ENCODE data around the gene MXI1. TPM values are rescaled to one million over a fixed set of nuclear protein-coding genes. Genes with fewer than 3 reads are reported as not detected.
"Not testable (repeated sequence)": the region's sequence is repeated elsewhere in the genome, so short reads cannot be mapped to it uniquely, and the experiment has no call there.

MXI1 gene
- total RNA-seq, 1 experiment from 2014 or later = 12.1 TPM

DNA sequence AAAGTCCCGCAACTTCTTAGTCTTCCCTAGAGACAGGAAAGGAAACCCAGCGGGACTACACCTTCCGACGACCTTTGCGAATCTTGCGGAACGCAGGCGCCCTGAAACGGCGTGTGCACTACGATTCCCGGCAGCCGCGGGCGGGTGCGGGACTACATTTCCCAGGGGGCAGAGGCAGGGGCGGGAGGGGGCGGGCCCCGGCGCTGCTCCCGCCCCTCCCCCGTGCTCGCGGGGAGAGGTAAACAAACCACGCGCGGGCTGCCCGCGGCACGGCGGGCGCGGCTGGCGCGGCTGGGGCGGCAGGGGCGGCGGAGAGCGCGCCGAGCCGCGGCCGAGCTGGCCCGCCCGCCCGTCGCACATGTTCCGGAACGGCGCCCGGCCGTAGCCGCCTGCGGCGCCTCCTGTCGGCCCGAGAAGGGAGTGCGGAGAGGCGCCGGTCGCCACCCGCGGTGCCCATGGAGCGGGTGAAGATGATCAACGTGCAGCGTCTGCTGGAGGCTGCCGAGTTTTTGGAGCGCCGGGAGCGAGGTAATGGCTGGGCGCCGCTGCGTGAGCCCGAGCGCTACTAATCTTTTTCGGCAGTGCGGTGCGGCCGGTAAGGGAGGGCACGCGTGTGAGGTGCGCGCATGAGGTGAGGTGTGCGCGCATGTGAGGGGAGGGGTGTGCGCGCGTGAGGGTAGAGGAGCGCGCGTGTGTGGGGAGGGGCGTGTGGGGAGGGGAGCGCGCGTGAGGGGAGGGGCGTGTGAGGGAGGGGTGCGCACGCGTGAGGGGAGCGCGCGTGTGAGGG is 18.5 kb downstream of the MXI1 start:
- peak; percentile 95 for DNase-seq (ENCODE audit: low spot score)
- in situ Hi-C loops (cut with HindIII; ENCODE audit: low sequenced_read_pairs) = no loop called here

DNA sequence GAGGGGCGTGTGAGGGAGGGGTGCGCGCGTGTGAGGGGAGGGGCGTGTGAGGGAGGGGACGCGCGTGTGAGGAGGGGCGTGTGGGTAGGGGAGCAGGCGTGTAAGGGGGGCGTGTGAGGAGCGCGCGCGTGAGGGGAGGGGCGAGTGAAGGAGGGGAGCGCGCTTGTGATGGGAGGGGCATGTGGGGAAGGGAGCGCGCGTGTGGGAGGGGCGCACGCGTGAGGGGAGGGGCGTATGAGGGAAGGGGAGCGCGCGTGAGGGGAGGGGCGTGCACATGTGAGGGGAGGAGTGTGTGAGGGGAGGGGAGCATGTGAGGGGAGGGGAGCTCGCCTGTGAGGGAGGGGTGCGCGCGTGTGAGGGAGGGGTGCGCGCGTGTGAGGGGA is 19.1 kb downstream of the MXI1 start:
- in situ Hi-C loops (cut with HindIII; ENCODE audit: low sequenced_read_pairs) = no loop called here
- peak; percentile 83 for DNase-seq (ENCODE audit: low spot score)

DNA sequence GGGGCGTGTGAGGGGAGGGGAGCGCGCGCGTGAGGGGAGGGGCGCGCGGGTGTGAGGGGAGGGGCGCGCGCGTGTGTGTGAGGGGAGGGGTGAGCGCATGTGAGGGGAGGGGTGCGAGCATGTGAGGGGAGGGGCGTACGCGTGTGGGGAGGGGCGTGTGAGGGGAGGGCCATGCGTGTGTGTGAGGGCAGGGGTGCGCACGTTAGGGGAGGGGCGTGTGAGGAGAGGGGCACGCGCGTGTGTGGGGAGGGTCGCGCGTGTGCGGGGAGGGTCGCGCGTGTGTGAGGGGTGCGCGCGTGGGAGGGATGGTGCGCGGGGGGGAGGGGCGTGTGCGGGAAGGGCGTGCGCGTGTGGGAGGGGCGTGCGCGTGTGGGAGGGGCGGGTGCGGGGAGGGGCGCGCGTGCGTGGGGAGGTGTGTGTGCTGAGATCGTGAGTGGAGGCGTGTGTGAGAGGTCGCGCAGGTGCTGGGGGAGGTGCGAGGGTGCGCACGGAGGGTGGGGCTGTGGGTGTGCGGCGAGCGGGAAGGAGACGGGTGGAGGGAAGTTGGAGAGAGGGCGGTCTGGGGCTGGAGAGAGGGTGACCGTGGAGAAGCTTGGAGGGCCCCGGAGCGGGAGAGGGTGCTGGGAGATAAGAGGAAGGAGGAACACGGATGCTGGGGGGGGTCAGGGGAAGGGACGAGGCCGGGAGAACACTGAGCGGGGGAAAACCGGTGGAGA is 19.7 kb downstream of the MXI1 start:
- peak; percentile 49 for DNase-seq (ENCODE audit: low spot score)
- in situ Hi-C loops (cut with HindIII; ENCODE audit: low sequenced_read_pairs) = no loop called here

DNA sequence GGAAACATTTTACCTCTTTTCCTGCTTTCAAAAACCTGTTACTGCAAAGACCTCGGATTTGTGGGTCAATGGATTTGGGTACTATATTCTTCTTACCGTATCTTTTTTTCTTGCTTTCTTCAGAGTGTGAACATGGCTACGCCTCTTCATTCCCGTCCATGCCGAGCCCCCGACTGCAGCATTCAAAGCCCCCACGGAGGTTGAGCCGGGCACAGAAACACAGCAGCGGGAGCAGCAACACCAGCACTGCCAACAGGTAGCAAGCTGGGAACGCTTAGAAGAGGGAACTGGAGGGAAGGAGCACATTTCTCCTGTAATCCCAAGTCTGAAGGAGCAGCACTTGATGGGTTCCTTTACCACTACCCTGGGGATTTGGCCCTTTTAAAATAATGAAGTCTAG is 20.7 kb downstream of the MXI1 start:
- no peak for DNase-seq (ENCODE audit: low spot score)
- in situ Hi-C loops (cut with HindIII; ENCODE audit: low sequenced_read_pairs) = no loop called here

DNA sequence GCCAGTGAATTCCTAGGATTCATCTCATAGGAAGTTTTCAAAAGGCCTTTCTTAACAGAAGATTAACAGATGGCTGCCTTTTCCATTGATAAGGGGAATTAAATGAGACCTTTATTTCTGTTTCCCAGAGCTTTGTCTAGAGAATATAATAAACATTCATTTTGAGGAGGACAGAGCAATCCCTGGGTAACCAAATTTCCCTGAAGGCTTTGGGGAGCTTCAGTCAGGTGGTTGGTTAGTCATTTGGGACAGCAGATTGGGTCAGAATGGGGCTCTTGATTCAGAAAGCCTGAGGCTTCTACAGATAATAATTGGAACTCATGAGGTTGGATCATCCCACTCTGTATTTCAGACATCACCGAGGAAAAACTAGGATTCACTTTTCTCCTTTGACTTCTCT is 21.8 kb downstream of the MXI1 start:
- DNase-seq (ENCODE audit: low spot score) = no peak
- in situ Hi-C loops (cut with HindIII; ENCODE audit: low sequenced_read_pairs) = no loop called here

DNA sequence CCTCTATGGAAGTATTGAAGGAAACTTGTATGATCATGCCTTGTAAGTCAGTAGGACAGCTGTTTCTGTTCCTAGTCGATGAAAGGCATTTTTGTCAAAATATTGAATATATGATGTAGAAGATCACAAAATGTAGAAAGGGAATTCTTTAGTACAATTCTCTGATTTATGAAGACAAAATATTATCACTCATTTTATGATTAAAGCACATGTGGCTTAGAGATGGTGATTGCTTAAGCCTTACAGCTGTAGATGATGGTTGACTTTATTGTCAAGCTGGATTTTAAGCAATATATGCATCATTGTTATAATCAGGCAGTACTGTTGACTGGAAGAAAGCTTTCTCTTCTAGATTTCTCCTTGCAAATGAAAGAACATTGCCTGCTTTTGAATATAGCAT is 26.4 kb downstream of the MXI1 start:
- in situ Hi-C loops (cut with HindIII; ENCODE audit: low sequenced_read_pairs) = no loop called here
- DNase-seq (ENCODE audit: low spot score) = no peak

DNA sequence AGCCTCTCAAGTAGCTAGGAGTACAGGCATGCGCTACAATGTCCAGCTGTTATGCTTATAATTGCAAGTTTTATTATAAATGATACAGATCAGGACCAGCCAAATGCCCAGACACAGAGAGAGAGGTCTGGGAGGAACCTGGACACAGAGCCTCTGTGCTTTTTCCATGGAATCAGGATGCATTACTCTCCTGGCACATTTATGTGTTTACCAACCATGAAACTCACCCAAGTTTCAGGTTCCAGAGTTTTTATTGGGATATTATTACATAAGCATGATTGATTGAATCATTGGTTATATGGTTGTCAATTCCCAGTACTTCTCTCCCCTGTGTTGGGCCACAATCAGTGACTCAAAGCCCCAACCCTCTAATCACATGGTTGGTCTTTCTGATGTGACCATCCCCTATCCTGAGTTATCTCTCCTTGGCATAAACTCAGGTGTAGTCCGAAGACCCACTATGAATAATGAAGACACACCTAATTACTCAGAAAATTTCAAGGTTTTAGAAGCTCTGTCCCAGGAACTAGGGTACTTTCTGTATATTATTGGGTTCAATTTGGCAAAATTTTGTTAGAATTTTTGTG is 30.6 kb downstream of the MXI1 start:
- no peak for DNase-seq (ENCODE audit: low spot score)
- in situ Hi-C loops (cut with HindIII; ENCODE audit: low sequenced_read_pairs) = no loop called here

DNA sequence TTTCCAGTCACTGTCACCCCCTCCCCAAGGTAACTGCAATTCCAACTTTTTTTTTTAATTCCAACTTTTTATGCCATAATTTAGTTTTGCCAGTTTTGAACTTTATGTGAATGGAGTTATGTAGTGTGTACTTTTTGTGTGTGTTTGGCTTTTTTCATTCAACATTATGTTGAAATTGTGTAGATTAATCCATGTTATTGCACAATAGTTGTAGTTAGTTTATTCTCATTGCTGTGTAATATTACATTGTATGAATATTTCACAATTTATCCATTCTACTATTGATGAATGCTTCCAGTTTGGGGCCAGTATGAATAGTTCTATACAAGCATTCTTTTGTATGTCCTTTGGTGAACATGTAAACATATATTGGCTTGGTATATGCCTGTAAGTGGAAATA is 32.5 kb downstream of the MXI1 start:
- in situ Hi-C loops (cut with HindIII; ENCODE audit: low sequenced_read_pairs) = no loop called here

DNA sequence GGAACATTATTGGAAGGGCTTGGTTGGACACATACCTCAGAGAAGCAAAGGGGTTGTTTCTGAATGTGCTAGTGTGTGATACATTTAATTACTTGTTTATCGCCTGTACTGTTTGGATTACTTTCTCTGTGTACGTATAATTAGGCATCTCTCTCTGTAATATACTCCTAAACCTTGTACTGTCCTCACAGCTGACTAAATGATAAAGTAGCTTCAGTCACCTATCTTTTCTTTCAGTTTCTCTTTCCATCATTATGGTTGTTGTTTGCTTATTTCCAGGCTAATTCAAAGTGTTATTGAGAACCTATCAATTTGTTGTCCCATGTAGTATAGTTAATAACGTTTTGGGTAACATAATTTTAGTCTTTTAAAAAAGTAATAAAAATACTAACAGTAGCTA is 34.0 kb downstream of the MXI1 start:
- in situ Hi-C loops (cut with HindIII; ENCODE audit: low sequenced_read_pairs) = no loop called here
- DNase-seq (ENCODE audit: low spot score) = no peak

More for the DNA sequence above, 32.5 kb downstream of the MXI1 start:
- DNase-seq (ENCODE audit: low spot score) = no peak

DNA sequence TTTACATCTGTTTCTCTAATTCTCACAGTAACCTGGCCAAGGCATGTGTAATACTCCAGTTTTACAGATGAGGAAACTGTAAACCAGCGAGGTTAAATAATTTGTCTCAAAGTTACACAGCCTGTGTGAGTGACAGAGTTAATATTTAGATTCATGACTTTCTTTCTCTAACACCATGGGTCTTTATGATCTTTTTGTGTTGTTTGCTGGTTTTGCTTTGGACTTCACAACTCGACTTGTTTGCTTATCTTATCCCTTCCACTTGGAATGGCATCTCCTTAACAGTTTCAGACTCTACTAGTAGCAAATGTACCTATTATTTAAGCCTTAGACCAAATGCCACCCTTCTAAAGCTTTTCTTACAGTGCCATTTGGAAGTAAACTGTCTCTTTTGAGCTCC is 34.4 kb downstream of the MXI1 start:
- in situ Hi-C loops (cut with HindIII; ENCODE audit: low sequenced_read_pairs) = no loop called here
- no peak for DNase-seq (ENCODE audit: low spot score)

DNA sequence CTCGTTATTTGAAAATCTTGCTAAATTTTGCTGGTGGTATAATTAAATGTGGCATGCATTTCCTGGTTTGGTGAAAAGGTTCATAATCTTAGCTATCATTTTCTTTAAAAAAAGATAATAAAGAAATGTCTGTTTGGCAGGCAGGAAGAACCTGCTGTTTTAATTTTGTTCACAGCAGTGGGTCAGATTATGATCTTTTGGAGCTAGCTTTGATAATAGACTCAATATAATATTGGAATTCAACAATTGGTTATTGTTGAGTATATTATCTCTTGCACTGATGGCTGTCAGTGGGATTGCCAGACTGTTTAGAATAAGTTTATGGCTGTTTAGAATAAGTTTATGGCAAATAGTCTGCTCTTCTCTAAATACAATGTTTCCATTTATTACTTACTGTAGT is 35.1 kb downstream of the MXI1 start:
- no peak for DNase-seq (ENCODE audit: low spot score)
- in situ Hi-C loops (cut with HindIII; ENCODE audit: low sequenced_read_pairs) = no loop called here

DNA sequence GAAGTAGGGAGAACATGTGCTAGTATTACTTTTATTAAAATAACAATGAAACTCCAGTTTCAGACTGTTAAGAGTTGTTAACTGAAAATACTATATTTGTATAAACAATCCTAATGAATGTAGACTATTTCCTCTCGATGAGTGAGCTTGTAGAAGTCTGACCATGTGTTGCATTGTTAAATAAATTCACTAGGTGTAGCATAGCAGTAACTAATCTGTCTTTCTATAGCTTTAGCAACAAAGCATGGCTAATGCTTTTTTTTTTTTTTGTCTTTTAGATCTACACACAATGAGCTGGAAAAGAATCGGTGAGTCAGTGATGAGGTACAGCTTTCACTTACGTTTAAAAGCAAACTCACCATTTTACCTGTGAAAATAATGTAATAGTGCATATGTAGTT is 37.1 kb downstream of the MXI1 start:
- in situ Hi-C loops (cut with HindIII; ENCODE audit: low sequenced_read_pairs) = no loop called here

DNA sequence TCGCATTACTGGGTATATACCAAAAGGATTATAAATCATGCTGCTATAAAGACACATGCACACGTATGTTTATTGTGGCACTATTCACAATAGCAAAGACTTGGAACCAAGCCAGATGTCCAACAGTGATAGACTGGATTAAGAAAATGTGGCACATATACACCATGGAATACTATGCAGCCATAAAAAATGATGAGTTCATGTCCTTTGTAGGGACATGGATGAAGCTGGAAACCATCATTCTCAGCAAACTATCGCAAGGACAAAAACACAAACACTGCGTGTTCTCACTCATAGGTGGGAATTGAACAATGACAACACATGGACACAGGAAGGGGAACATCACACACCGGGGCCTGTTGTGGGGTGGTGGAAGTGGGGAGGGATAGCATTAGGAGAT is 40.4 kb downstream of the MXI1 start:
- DNase-seq (ENCODE audit: low spot score); in situ Hi-C loops (cut with HindIII; ENCODE audit: low sequenced_read_pairs): not testable (repeated sequence)

More for the DNA sequence above, 37.1 kb downstream of the MXI1 start:
- no peak for DNase-seq (ENCODE audit: low spot score)

DNA sequence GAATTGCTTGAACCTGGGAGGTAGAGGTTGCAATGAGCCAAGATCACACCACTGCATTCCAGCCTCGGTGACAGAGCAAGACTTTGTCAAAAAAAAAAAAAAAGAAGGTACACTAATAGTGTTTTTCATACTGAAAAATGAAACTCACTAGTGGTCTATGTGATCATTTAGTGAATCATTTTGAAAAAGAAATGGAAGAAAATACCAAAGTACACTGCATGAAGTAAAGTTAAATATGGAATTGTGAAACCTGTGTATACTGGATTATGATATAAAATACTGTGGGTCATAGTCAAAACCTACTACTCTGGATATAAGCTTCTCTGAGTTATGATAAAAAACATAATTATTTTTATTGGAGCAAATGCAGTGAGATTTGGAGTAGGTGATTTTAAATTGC is 42.1 kb downstream of the MXI1 start:
- DNase-seq (ENCODE audit: low spot score); in situ Hi-C loops (cut with HindIII; ENCODE audit: low sequenced_read_pairs): not testable (repeated sequence)

DNA sequence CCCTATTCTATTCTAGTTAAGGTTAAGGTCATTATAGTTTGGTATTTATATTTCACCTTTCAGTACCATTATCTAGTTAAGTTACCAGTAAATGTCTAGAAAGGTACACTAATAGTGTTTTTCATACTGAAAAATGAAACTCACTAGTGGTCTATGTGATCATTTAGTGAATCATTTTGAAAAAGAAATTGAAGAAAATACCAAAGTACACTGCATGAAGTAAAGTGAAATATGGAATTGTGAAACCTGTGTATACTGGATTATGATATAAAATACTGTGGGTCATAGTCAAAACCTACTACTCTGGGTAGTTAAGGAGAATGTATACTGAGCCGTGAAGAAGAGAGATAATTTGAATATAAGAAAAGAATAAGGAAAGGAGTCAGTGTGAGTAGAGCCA is 44.0 kb downstream of the MXI1 start:
- not testable (repeated sequence) for DNase-seq (ENCODE audit: low spot score)

DNA sequence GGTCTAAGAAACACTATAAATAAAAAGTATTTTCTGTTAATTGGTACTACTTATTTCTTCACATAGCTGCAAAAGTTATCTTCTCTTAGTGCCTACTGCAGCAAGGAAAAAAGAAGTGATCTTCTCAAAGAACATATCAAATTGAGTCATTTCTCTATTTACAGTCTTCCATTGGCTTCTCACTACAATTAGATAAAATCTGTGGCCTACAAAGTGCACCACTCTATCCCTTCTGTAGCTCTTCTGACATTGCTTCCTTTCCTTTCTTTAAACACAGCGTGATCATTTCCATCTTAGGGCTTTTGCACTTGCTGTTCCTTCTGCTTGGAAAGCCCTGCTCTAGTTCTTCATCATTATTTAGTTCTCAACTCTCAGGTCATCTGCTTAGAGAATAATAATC is 44.7 kb downstream of the MXI1 start:
- in situ Hi-C loops (cut with HindIII; ENCODE audit: low sequenced_read_pairs) = no loop called here

More for the DNA sequence above, 44.0 kb downstream of the MXI1 start:
- in situ Hi-C loops (cut with HindIII; ENCODE audit: low sequenced_read_pairs) = not testable (repeated sequence)

DNA sequence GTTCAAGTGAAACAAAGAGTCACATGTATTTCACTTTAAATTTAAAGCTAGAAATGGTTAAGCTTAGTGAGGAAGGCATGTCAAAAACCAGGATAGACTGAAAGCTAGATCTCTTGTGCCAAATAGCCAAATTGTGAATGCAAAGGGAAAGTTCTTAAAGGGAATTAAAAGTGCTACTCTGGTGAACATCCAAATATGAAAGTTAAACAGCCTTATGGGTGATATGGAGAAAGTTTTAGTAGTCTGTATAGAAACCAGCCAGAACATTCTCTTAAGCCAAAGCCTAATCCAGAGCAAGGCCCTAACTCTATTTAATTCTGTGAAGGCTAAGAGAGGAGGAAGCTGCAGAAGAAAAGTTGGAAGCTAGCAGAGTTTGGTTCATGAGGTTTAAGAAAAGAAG is 47.1 kb downstream of the MXI1 start:
- DNase-seq (ENCODE audit: low spot score) = no peak
- in situ Hi-C loops (cut with HindIII; ENCODE audit: low sequenced_read_pairs) = no loop called here

More for the DNA sequence above, 44.7 kb downstream of the MXI1 start:
- DNase-seq (ENCODE audit: low spot score) = no peak

DNA sequence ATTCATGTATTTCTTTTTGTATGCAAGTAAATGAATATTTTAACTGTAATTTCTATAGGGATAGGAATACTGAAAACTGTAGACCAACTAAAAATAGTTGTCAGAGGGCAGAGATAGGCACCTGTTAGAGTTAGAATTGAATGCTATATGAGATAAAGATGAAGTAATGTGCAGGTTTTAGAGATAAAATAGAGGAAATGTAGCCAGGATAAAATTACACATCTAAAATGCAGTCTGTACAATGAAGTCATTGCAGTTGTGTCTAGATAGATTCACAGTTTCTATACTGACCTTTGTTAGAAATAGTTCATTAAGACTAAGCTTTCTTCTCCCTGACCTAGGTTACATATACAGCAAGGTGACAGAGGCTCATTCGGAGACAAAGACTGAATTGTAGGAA is 51.1 kb downstream of the MXI1 start:
- in situ Hi-C loops (cut with HindIII; ENCODE audit: low sequenced_read_pairs) = no loop called here
- no peak for DNase-seq (ENCODE audit: low spot score)

DNA sequence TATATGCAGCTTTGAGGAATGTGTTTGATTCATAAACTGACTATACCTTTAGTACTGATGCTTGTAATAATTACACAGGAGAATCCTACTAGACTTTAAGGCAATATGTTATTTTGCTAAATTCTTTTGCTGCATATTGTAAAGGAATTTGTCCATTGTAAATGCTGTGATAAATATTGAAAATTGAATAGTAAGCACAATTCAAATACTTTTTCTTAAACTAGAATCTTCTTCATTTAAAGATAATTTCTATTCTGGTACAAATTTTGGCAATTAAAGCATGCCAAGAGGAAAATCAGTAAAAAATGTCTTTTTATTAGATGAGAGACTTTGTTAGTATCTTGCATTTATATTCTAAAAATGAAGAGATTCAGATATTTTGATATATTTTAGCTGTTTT is 51.9 kb downstream of the MXI1 start:
- no peak for DNase-seq (ENCODE audit: low spot score)
- in situ Hi-C loops (cut with HindIII; ENCODE audit: low sequenced_read_pairs) = no loop called here

DNA sequence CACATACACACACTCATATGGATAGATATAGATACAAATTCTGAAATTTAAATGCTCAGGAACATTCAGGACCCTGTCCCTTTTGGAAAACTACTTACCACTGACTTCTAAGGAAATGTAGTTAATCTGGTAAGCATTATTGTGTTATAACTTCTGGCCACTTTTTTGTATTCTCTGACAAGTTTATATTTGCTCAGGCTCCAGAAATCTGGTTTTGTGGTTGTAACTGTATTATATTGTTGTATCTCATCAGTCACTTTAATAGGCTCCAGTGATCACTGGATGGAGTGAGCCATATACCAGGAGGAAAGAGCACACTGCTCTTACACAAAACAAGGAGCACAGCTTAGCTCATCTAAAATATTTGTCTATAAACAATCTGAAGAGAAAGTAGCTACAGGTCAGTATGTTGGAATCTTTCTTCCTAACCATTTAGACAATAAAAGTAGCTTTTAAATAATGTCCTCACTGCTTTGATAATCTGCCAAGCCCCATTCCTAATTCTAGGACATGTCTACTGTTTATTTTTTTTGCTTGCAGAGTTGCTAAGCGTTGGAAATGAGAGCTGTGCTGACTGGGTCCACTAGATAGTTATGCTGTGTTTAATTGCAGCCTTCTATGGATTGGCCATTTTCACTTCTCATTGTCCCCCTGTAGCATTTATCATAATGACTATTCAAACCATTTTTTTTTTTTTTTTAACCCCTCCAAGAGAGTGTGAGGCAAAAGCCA is 53.5 kb downstream of the MXI1 start:
- no peak for DNase-seq (ENCODE audit: low spot score)
- in situ Hi-C loops (cut with HindIII; ENCODE audit: low sequenced_read_pairs) = no loop called here

Data from G401 (cell line).